PC-3 (cell line): Measurements from ENCODE around the gene DHDH.
"Not testable (repeated sequence)": the region's sequence is repeated elsewhere in the genome, so short reads cannot be mapped to it uniquely, and the experiment has no call there.

ENCODE experiments used
- EZH2 ChIP-seq: fragments of 300-600 bp; sonication (generic); IDR thresholded peaks from one replicate; pipeline ENCODE4 v1.6.1; 2017; ENCODE audit warnings: antibody characterized with exemption, mild to moderate bottlenecking, low read length; ENCODE audit not compliant: unreplicated experiment
- TF ChIP-seq, protein P1 (sequence below): fragments of 300-600 bp; sonication (generic); conservative IDR thresholded peaks from 2 replicates; pipeline ENCODE4 v1.5.1; 2017; ENCODE audit warnings: antibody characterized with exemption, low read depth, mild to moderate bottlenecking, low read length

DNA sequence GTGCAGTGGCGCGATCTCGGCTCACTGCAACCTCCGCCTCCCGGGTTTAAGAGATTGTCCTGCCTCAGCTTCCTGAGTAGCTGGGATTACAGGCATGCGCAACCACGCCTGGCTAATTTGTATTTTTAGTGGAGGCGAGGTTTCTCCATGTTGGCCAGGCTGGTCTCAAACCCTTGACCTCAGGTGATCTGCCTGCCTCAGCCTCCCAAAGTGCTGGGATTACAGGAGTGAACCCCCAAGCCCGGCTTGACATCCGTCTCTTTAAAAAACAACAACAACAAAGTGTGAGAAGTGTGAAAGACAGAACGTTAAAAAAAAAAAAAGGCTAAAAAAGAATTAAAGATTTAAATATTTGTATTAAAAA is 34.1 kb upstream of the DHDH start:
- TF ChIP-seq, protein P1, sequence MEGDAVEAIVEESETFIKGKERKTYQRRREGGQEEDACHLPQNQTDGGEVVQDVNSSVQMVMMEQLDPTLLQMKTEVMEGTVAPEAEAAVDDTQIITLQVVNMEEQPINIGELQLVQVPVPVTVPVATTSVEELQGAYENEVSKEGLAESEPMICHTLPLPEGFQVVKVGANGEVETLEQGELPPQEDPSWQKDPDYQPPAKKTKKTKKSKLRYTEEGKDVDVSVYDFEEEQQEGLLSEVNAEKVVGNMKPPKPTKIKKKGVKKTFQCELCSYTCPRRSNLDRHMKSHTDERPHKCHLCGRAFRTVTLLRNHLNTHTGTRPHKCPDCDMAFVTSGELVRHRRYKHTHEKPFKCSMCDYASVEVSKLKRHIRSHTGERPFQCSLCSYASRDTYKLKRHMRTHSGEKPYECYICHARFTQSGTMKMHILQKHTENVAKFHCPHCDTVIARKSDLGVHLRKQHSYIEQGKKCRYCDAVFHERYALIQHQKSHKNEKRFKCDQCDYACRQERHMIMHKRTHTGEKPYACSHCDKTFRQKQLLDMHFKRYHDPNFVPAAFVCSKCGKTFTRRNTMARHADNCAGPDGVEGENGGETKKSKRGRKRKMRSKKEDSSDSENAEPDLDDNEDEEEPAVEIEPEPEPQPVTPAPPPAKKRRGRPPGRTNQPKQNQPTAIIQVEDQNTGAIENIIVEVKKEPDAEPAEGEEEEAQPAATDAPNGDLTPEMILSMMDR: not testable (repeated sequence)
- not testable (repeated sequence) for TF ChIP-seq EZH2
